Fibroblast of mammary gland (primary cell): ENCODE results near the gene TIMP2.
A peak's percentile ranks its signal among the peaks of the same experiment; 100 is the strongest.

ENCODE experiments used
- DNase-seq: peaks from one replicate; pipeline ENCODE4 v3.0.0-alpha.2; 2010; ENCODE audit warnings: low read depth
- H3K4me3 ChIP-seq: 2 replicates; pipeline ENCODE4 v1.5.1; 2011; ENCODE audit warnings: low read depth, mild to moderate bottlenecking, low read length, moderate library complexity; ENCODE audit not compliant: control insufficient read depth
- TF ChIP-seq, protein P1 (sequence below): conservative IDR thresholded peaks from 2 replicates; pipeline ENCODE4 v1.5.1; 2011; ENCODE audit warnings: low read depth, low read length, inconsistent platforms; ENCODE audit not compliant: control insufficient read depth, insufficient read depth

Gene TIMP2

GRCh38 chr17:78806451-78806850, 118.7 kb downstream of the TIMP2 start:
- DNase-seq: peak; percentile 15
- TF ChIP-seq, protein P1, sequence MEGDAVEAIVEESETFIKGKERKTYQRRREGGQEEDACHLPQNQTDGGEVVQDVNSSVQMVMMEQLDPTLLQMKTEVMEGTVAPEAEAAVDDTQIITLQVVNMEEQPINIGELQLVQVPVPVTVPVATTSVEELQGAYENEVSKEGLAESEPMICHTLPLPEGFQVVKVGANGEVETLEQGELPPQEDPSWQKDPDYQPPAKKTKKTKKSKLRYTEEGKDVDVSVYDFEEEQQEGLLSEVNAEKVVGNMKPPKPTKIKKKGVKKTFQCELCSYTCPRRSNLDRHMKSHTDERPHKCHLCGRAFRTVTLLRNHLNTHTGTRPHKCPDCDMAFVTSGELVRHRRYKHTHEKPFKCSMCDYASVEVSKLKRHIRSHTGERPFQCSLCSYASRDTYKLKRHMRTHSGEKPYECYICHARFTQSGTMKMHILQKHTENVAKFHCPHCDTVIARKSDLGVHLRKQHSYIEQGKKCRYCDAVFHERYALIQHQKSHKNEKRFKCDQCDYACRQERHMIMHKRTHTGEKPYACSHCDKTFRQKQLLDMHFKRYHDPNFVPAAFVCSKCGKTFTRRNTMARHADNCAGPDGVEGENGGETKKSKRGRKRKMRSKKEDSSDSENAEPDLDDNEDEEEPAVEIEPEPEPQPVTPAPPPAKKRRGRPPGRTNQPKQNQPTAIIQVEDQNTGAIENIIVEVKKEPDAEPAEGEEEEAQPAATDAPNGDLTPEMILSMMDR: no peak
- H3K4me3 ChIP-seq: no peak overlapping the region

DNA sequence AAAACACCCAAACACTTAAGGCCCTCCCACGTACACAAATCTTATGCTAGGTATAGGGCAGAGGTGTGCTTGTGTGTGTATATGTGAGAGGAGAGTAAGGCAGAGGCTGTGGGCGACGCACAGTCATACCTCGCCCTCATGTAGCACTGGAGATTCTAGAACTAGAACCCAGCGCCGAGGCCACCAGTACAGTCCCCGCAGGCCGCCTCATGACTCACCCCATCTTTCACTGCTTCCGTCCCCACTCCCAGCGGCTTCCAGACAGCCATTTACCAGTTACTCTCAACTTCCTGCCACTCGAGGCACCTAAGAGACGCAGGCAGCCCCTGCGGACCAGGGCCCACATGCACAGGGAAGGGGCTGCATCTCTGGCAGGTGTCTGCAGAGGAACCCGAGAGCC, 119.9 kb downstream of the TIMP2 start:
- DNase-seq: no peak
- TF ChIP-seq, protein P1: no peak
- H3K4me3 ChIP-seq: no peak overlapping the region

DNA sequence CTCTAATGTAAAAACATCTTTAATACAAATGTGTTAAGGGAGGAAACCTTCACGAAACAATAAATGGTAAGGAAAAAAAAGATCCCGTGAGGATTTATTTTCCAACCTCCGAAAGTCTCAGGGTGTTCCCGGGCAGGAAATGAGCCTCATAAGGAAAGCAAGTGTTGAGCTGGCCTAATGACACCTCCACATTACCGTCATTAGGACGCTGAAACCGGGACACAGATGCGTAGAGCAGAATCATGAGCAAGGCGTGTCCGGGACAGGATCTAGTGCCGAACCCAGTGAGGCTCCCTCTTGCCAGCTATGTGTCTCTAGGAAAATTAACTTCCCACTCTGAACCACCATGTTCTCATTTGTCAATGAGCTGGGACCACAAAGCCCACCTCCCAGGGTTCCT, 120.4 kb downstream of the TIMP2 start:
- H3K4me3 ChIP-seq: no peak overlapping the region
- peak; percentile 25 for DNase-seq

DNA sequence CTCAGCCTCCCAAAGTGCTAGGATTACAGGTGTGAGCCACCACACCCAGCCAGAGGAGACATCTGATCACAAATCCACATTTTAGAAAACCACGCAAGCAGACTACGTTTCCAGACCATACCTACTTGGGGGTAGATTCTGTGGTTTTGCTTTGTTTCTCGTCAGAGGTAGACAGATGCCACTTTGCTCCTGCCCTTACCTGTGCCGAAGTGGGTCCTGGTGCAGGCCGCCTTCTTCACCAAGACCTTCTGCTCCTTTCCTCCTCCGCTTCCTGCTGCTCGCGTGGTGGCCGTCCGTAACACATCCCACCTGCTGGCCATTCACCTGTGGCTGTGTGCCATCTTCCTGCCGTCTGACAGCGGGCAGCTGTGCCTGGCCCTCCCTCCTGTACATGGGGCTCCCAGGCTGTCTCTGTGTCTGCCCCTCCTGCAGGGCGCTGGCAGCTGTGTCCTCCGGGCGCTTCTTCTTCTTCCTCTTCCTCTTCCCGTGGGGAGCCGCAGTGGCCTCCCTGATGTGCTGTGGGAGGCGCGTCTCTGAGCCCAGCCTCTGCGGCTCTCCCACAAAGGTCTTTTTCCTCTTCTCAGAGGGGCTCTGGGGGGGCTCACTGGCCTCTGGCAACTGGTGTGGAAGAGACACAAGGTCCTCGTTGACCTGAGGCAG, 121.9 kb downstream of the TIMP2 start:
- DNase-seq: no peak
- TF ChIP-seq, protein P1: no peak
- no peak overlapping the region for H3K4me3 ChIP-seq

More for the DNA sequence above, 120.4 kb downstream of the TIMP2 start:
- TF ChIP-seq, protein P1: no peak
